HFF-Myc (cell line): Measurements from ENCODE around the gene ZSWIM5.

Experiments used
- DNase-seq: peaks from one replicate; pipeline ENCODE4 v3.0.0-alpha.2; 2011; ENCODE audit warnings: low read depth; ENCODE audit errors: extremely low read depth
- H3K4me3 ChIP-seq: replicated peaks from 2 replicates; pipeline ENCODE4 v1.5.1; 2011; ENCODE audit warnings: low read depth, mild to moderate bottlenecking, control low read depth, low read length
- CTCF ChIP-seq: IDR thresholded peaks from 2 replicates; pipeline ENCODE4 v1.5.1; 2012; ENCODE audit warnings: mild to moderate bottlenecking, low read depth, low read length, control low read depth; ENCODE audit errors: missing control alignments

ZSWIM5 gene

GRCh38 chr1:45059829-45060228 lies 146.6 kb downstream of the ZSWIM5 start:
- H3K4me3 ChIP-seq = no peak overlapping the region
- TF ChIP-seq CTCF = no peak
- no peak for DNase-seq

GRCh38 chr1:45057542-45057941 lies 148.9 kb downstream of the ZSWIM5 start:
- no peak for TF ChIP-seq CTCF
- no peak overlapping the region for H3K4me3 ChIP-seq
- DNase-seq = no peak

DNA sequence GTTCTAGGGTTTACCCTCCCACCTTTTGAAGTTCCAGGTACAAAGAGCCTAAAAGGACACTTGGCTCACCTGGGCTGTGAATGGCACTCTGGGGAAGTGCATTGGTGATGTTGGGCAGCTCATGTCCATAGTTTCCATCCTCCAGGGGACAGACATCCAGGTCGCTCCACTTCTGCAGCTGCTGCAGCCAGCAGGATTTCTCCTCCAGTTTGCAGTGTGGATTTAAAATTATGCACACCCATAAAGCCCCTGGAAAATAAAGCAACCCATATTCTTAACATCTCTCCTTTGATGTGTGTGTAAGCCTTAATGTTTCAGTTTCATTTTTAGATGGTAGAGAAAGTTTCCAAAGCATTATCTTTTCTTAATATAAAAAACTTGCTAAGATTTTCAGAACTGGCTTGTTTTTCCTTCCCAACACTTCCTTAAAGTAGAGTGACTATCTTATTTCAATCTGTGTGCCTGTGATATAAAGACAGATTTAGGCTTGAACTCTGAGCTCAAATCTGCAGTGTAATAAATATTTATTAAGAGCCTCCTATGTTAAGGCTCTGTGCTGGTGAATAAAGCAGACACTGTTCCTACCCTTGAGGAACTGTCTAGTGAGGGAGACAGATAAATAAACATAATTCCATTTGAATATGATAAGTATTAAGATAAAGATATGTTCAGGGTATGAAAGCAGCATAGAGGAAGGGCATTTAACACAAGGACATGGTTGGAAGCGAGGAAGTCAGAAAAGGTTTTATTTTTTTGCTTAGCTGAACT lies 155.2 kb downstream of the ZSWIM5 start:
- H3K4me3 ChIP-seq = no peak overlapping the region
- no peak for TF ChIP-seq CTCF
- DNase-seq = no peak

- DNase-seq = no peak
Observed at GRCh38 chr1:45047032-45047431, 159.4 kb downstream of the ZSWIM5 start.

GRCh38 chr1:45044916-45045315 lies 161.5 kb downstream of the ZSWIM5 start:
- TF ChIP-seq CTCF = no peak
- DNase-seq = no peak
- H3K4me3 ChIP-seq = no peak overlapping the region

More at GRCh38 chr1:45047032-45047431, 159.4 kb downstream of the ZSWIM5 start:
- no peak overlapping the region for H3K4me3 ChIP-seq
- TF ChIP-seq CTCF = no peak

DNA sequence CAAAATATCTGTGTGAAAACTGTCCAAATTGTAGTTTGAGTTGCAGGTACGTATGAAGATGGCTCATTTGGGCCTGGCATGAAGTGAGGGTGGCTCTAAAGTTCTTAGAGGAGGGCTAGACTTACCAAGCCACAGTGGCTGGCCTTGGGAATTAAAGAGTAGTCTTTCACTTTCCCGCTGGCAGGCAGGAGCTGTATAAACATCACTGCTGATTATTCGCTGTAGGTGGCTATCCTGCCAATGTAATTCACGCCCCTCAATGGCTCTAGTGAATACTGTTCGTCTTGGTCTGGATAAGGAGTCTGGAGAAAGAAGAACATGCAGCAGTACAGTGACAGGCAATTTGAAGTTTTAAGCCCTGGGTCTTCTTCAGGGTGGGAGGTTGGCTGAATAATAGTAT lies 163.3 kb downstream of the ZSWIM5 start:
- TF ChIP-seq CTCF = no peak
- no peak for DNase-seq
- no peak overlapping the region for H3K4me3 ChIP-seq

DNA sequence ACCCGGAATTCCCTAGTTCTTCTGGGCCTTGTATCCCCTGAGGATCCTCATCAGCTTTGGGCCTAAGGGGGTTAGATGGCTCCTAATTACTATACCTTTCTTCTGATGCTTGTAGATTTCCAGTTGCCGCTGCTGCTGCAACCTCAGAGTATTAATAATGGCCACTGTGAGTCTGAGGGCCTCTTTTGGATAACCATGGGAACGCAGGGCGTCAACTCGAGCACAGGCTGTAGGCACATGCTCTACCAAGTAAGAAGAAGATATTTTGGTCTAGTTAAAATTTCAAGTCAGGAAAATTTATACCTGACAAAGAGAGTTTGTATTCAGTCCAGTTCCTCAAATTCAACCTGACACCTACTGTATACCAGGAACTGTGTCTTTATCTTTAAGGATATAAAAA lies 166.1 kb downstream of the ZSWIM5 start:
- H3K4me3 ChIP-seq = no peak overlapping the region
- no peak for DNase-seq
- no peak for TF ChIP-seq CTCF
